ENCODE measurements around the gene ELOB. TPM values are rescaled to one million over a fixed set of nuclear protein-coding genes. Genes with fewer than 3 reads are reported as not detected.

The ELOB gene
- total RNA-seq, 4 donors from 2014 or later: 186 to 446 (median 288) TPM

DNA sequence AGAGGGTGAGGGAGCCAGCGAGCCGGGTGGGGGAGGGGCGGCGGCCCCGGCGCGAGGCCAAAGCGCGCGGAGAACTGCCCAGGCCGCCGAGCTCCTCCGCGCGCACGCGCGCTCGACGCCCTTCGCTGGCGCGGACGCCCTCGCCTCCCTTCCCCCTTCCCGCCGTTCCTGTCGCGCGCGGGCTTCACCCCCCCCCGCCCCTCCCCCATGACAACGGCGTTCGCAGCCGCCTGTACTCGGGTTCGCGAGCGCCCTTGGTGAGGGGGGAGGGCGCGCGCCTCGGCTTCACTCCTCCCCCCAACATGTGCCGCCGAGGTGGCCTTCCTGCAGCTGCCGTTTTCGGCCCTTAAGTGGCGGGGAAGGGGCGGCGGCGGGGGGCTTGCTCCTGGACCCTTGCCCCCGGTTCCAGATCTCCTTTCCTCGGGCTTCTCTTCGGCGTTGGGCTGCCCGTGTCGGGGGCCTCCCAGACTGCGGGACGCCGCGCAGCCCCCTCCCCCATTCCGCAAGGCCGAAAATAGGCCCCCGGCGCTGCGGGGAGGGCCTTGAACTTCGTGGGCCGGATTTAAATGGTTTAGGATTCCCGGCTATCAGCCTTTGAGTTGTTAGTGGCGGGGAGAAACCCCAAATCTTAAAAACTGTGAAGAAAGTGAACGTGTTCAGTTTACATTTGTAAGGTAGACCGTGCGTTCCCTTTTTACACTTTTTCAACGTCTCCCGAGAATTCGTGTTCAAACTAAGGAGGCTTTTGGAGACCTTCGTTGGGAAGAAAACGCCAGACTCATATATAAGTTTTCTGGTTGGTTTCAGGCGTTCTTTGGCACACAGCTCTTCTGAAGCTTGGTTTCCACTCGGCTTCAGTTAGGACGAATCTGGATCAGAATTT lies 24.0 kb downstream of the ELOB start:
- peak overlapping the region; percentile 98 to 100 (median 98) for H3K27ac ChIP-seq
- DNase-seq: no peak
- intact Hi-C loops (cut with DNase I): no loop called here

DNA sequence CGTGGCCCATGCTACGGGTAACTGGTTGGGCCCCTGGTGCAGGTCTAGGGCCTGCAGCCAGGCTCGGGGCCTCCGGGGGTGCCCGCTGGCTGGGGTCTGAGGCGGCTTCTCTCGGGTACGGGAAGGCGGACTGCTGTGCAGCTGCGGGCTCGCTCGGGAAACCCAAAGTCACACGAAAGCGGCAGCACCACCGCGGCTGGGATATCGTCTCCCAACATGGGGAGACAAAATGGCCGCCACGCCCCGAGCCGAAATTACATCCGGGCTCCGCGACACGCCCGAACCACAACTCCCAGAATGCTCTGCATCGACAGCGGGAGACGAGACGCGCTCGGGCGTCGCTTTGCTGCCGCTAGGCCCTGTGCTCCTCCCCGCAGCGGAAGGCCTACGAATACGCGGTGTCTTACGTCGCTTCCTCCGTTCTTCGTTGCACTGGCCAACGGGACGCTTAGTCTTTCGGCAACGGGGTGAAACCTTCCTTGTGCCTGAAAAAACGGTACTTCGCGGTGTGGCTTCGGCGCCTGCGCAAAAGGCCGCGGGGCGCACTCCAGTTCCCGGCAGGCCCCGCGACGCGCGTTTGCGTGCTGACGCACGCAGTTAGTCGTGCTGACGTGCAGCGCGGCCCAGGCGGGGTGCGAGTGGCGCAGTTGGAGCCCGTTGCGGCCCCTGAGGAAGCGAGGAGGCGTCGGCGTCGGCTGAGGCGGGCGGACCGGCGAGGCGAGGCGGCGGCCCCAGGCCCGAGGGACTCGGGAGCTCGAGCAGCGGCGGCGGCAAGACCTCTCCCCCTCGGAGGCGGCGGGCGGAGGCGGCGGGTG lies 24.8 kb downstream of the ELOB start, which contains the start of gene SRRM2:
TSS of gene SRRM2 (plus strand) at position 604 of the 815 bp plus-strand sequence. CDS start 3,727 bp downstream, outside the sequence.
- DNase-seq: peak; percentile 75
- peaks cover 30 to 51% (median 34%) of the 10 kb centered on the region in 3 donors for H3K4me1 ChIP-seq
- no peaks in the 10 kb centered on the region for H3K9me3 ChIP-seq
- TF ChIP-seq, protein P1, sequence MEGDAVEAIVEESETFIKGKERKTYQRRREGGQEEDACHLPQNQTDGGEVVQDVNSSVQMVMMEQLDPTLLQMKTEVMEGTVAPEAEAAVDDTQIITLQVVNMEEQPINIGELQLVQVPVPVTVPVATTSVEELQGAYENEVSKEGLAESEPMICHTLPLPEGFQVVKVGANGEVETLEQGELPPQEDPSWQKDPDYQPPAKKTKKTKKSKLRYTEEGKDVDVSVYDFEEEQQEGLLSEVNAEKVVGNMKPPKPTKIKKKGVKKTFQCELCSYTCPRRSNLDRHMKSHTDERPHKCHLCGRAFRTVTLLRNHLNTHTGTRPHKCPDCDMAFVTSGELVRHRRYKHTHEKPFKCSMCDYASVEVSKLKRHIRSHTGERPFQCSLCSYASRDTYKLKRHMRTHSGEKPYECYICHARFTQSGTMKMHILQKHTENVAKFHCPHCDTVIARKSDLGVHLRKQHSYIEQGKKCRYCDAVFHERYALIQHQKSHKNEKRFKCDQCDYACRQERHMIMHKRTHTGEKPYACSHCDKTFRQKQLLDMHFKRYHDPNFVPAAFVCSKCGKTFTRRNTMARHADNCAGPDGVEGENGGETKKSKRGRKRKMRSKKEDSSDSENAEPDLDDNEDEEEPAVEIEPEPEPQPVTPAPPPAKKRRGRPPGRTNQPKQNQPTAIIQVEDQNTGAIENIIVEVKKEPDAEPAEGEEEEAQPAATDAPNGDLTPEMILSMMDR (IDR thresholded peaks at IDR 0.05): peak in 4 of 6 experiments; percentile 4 to 24 (median 14)
- peak in 3 of 4 donors; percentile 97 to 100 (median 97) for TF ChIP-seq POLR2A (IDR thresholded peaks at IDR 0.05)
- WGBS, 2 donors: 2% methylated on average over 12 of the region's 99 CpGs; no CpG with 5 or more reads in 1 of the 2 donors
- intact Hi-C loops (cut with DNase I): no loop called here
- peak within 1 kb of the TSS; percentile 75 to 96 (median 84) for H3K4me3 ChIP-seq
- peak within 1 kb of the TSS; percentile 98 to 100 (median 98) for H3K27ac ChIP-seq
- no peaks in the 10 kb centered on the region for H3K27me3 ChIP-seq
- H3K36me3 ChIP-seq: peaks cover 0 to 22% (median under 1%) of the 10 kb centered on the region in 3 donors

More for the DNA sequence above, 24.0 kb downstream of the ELOB start:
- TF ChIP-seq, protein P1 (IDR thresholded peaks at IDR 0.05): no peak
- no peak for TF ChIP-seq POLR2A (IDR thresholded peaks at IDR 0.05)
- peak overlapping the region; percentile 75 to 96 (median 84) for H3K4me3 ChIP-seq
- H3K9me3 ChIP-seq: no peaks in the 10 kb centered on the region
- H3K4me1 ChIP-seq: peaks cover 30 to 58% (median 38%) of the 10 kb centered on the region in 3 donors
- 1% methylated on average over 13 to 15 of the region's 82 CpGs for WGBS, 2 donors
- H3K27me3 ChIP-seq: no peaks in the 10 kb centered on the region
- peaks cover 0 to 30% (median 8%) of the 10 kb centered on the region in 3 donors for H3K36me3 ChIP-seq

DNA sequence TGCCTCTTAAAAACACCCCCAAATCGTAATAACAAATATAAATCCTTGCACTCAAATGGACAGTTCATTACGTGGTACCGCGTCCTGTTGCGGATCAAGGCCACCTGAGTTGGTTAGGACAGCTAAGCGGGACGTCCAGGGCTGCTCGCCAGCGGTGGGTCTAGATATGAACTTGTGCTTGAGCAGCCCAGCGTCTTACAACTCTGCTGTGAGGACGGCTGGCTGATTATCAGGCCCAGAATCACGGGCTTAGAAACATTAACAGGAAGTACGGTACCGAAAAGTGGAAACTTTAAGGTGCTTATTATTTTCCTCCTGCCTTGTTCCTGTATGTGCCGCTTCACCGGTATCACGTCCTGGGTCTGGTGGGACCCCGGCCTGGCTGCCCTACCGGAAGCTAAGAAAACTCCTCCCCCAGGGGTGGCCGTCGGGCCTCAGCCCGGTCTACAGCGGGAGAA lies 25.5 kb downstream of the ELOB start:
- Histone ChIP-seq H3K4me1 (peaks cover 30 to 45% (median 31%) of the 10 kb centered on the region in 3 donors), H3K4me3 (peak overlapping the region; percentile 75 to 96 (median 84)), H3K27ac (peak overlapping the region; percentile 98 to 100 (median 98)), H3K36me3 (peaks cover 0 to 15% (median 0%) of the 10 kb centered on the region in 3 donors), H3K27me3 (no peaks in the 10 kb centered on the region), H3K9me3 (no peaks in the 10 kb centered on the region)
- no peak for DNase-seq
- intact Hi-C loops (cut with DNase I): no loop called here
- no peak for TF ChIP-seq POLR2A (IDR thresholded peaks at IDR 0.05)
- TF ChIP-seq, protein P1 (IDR thresholded peaks at IDR 0.05): no peak
- 73 to 75% methylated on average over 16 to 18 of the region's 23 CpGs for WGBS, 2 donors

DNA sequence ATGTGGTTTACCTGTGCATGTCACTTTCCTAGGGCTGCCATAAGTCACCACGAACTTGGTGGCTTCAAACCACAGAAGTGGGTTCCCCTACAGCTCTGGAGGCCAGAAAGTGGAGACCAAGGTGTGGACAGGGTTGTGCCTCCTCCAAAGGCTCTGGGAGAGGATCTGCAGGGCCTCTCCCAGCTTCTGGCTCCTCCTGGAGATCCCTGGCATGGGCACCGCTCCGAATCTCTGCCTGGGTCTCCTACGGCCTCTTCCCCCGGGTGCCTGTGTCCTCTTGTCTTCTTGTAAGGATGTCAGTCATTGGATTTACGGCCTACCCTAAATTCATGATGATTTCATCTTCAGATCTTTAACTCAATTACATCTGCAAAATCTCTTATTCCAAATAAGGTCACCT lies 27.1 kb downstream of the ELOB start:
- H3K36me3 ChIP-seq: peaks cover 0 to 10% (median 0%) of the 10 kb centered on the region in 3 donors
- no peak overlapping the region for H3K4me3 ChIP-seq
- DNase-seq: no peak
- H3K27ac ChIP-seq: no peak overlapping the region
- no peaks in the 10 kb centered on the region for H3K27me3 ChIP-seq
- TF ChIP-seq, protein P1 (IDR thresholded peaks at IDR 0.05): no peak
- TF ChIP-seq POLR2A (IDR thresholded peaks at IDR 0.05): no peak
- peaks cover 14 to 28% (median 16%) of the 10 kb centered on the region in 3 donors for H3K4me1 ChIP-seq
- intact Hi-C loops (cut with DNase I): no loop called here
- H3K9me3 ChIP-seq: no peaks in the 10 kb centered on the region
- 84 to 100% methylated on average over 3 to 6 of the region's 6 CpGs for WGBS, 2 donors
